Urinary bladder (tissue), 4 donors: ENCODE measurements around the gene PCDHGA11. TPM values are rescaled to one million over a fixed set of nuclear protein-coding genes. Genes with fewer than 3 reads are reported as not detected.
"Not testable (repeated sequence)": the region's sequence is repeated elsewhere in the genome, so short reads cannot be mapped to it uniquely, and the experiment has no call there.

Experiments
- DNase-seq: peaks from one replicate; pipeline ENCODE4 v3.0.0-alpha.2; 2015; ENCODE audit errors: extremely low spot score
- H3K27ac ChIP-seq: one replicate; pipeline ENCODE4 v1.5.1; 2013; ENCODE audit warnings: low read depth, mild to moderate bottlenecking, moderate library complexity
- H3K36me3 ChIP-seq: one replicate; pipeline ENCODE4 v1.6.1; 2013; ENCODE audit warnings: mild to moderate bottlenecking, moderate library complexity; ENCODE audit not compliant: insufficient read depth
- H3K4me1 ChIP-seq: one replicate; pipeline ENCODE4 v1.6.1; 2013; ENCODE audit warnings: mild to moderate bottlenecking, moderate library complexity; ENCODE audit not compliant: insufficient read depth
- H3K4me3 ChIP-seq: one replicate; pipeline ENCODE4 v1.5.1; 2013; ENCODE audit warnings: low read depth, low read length
- WGBS: extraction: QIAGEN DNeasy Blood & Tissue Kit; methylation state at CpG from one replicate; pipeline ENCODE4 v1.1.7; 2013; 5-methylcytosine and 5-hydroxymethylcytosine counted together
- polyA plus RNA-seq: library from polyadenylated mRNA; stranded (reverse); fragments of 200-250 nt; gene quantifications from one replicate; pipeline ENCODE4 v1.2.3, GENCODE V29; 2013
- total RNA-seq: library from RNA; depleted of rRNA; stranded (reverse); fragments of >200 nt; gene quantifications from one replicate; pipeline ENCODE4 v1.2.3, GENCODE V29; 2014
- donor health status: healthy with polysubstance abuse.
- donor health status: healthy.

The PCDHGA11 gene
- total and polyA plus RNA-seq, 2 donors, result 1.9 to 12.5 TPM

GRCh38 chr5:141432308-141432707, 11.5 kb downstream of the PCDHGA11 start:
- H3K36me3 ChIP-seq, H3K4me3 ChIP-seq, H3K4me1 ChIP-seq, H3K27ac ChIP-seq, DNase-seq: not testable (repeated sequence)
- 34% methylated on average over 37 of the region's 38 CpGs for WGBS

- H3K27ac ChIP-seq, H3K36me3 ChIP-seq, DNase-seq, H3K4me3 ChIP-seq, H3K4me1 ChIP-seq: not testable (repeated sequence)
- 25% methylated on average over 29 of the region's 29 CpGs for WGBS
Measured at GRCh38 chr5:141432726-141433125, 11.9 kb downstream of the PCDHGA11 start.

GRCh38 chr5:141434006-141434405, 13.2 kb downstream of the PCDHGA11 start:
- 76% methylated on average over 2 of the region's 2 CpGs for WGBS
- Histone ChIP-seq H3K27ac (no peak overlapping the region), H3K4me3 (no peak overlapping the region), H3K4me1 (no peaks in the 10 kb centered on the region), H3K36me3 (no peaks in the 10 kb centered on the region)
- DNase-seq, result no peak

GRCh38 chr5:141437221-141437620, 16.4 kb downstream of the PCDHGA11 start:
- 92% methylated on average over 2 of the region's 2 CpGs for WGBS
- H3K4me3 ChIP-seq, result no peak overlapping the region
- no peak for DNase-seq
- H3K27ac ChIP-seq, result no peak overlapping the region
- H3K4me1 ChIP-seq, result no peaks in the 10 kb centered on the region
- H3K36me3 ChIP-seq, result no peaks in the 10 kb centered on the region

DNA sequence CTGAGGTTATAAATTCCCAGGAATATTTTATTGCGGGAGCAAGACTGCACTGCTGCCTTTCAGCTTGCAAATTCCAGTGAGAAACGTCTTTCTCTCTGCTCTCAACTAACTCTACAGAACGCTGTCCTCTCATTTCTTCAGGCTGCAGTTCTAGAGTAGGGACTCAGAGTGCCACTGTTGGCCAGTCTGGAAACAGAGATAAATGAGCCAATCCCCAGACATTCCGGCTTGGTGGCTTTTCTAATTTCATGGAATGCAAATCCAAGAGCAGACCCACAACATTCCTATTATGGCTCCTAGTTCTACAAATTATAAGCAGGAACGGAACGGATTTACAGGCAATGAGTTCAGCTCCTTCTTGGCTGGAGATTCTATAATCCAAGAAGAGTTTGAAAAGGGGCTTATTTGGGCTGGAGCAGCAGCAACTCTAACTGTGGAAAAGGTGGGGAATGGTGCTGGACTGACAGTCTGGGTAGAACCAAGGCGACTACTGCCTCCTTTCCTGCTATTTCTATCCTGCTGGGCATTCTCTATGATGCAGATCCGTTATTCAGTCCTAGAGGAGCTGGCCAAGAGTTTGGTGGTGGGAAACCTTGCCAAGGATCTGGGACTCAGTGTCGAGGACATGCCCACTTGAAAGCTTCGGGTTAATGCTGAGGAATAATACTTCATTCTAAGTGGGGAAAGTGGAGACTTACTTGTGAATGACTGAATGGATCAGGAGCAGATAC, 18.7 kb downstream of the PCDHGA11 start:
- H3K4me3 ChIP-seq, result no peak overlapping the region
- H3K36me3 ChIP-seq, result no peaks in the 10 kb centered on the region

DNA sequence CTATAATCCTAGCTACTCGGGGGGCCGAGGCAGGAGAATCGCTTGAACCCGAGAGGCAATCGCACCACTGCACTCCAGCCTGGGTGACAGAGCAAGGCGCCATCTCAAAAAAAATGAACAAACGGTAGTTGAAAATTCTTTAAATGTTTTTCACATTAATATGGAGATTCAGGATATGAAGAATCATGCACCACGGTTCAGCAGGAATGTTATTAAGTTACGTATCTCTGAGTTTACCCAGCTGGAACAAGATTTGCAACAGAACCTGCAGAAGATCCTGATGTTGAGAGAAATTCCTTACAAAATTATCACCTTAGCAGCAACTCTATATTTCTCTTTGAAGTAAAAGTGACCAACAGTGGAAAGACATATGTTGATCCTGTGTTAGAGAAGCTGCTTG, 19.5 kb downstream of the PCDHGA11 start:
- 95% methylated on average over 9 of the region's 9 CpGs for WGBS

More for the DNA sequence above, 18.7 kb downstream of the PCDHGA11 start:
- Histone ChIP-seq H3K4me1 (no peaks in the 10 kb centered on the region), H3K27ac (no peak overlapping the region)
- no peak for DNase-seq
- WGBS, result 62% methylated on average over 10 of the region's 10 CpGs

GRCh38 chr5:141441571-141442170, 20.8 kb downstream of the PCDHGA11 start:
- H3K4me1 ChIP-seq, result no peaks in the 10 kb centered on the region

More for the DNA sequence above, 19.5 kb downstream of the PCDHGA11 start:
- H3K27ac ChIP-seq, result no peak overlapping the region
- no peak for DNase-seq
- no peaks in the 10 kb centered on the region for H3K36me3 ChIP-seq
- H3K4me1 ChIP-seq, result no peaks in the 10 kb centered on the region
- H3K4me3 ChIP-seq, result no peak overlapping the region

GRCh38 chr5:141465351-141465750, 44.5 kb downstream of the PCDHGA11 start:
- no peak overlapping the region for H3K4me3 ChIP-seq
- H3K27ac ChIP-seq, result no peak overlapping the region
- no peak for DNase-seq
- 95% methylated on average over 3 of the region's 3 CpGs for WGBS
- H3K4me1 ChIP-seq, result no peaks in the 10 kb centered on the region
- H3K36me3 ChIP-seq, result no peaks in the 10 kb centered on the region

More at GRCh38 chr5:141441571-141442170, 20.8 kb downstream of the PCDHGA11 start:
- WGBS, result 44% methylated on average over 50 of the region's 50 CpGs
- no peak overlapping the region for H3K27ac ChIP-seq
- H3K4me3 ChIP-seq, result no peak overlapping the region
- H3K36me3 ChIP-seq, result no peaks in the 10 kb centered on the region
- DNase-seq, result no peak

Other genes starting within 250 kb of the PCDHGA11 start
Only the 30 nearest of the 37 such genes appear.
- gene PCDHB12, start 212.3 kb upstream of the PCDHGA11 start, total RNA-seq, result 6.9 TPM
- 3.4 TPM for gene PCDHB12, start 212.3 kb upstream of the PCDHGA11 start, polyA plus RNA-seq
- 5.9 TPM for gene PCDHB13, start 207.1 kb upstream of the PCDHGA11 start, total RNA-seq
- gene PCDHB13, start 207.1 kb upstream of the PCDHGA11 start, polyA plus RNA-seq, result 2.5 TPM
- 10.1 TPM for gene PCDHB14, start 197.7 kb upstream of the PCDHGA11 start, total RNA-seq
- 8.2 TPM for gene PCDHB14, start 197.7 kb upstream of the PCDHGA11 start, polyA plus RNA-seq
- gene PCDHB15, start 175.7 kb upstream of the PCDHGA11 start, total RNA-seq, result 7.8 TPM
- gene PCDHB15, start 175.7 kb upstream of the PCDHGA11 start, polyA plus RNA-seq, result 7.3 TPM
- 0.69 TPM for gene SLC25A2, start 117.0 kb upstream of the PCDHGA11 start, total RNA-seq
- gene SLC25A2, start 117.0 kb upstream of the PCDHGA11 start, polyA plus RNA-seq, result not detected
- 85.9 TPM for gene TAF7, start 100.3 kb upstream of the PCDHGA11 start, total RNA-seq
- 100 TPM for gene TAF7, start 100.3 kb upstream of the PCDHGA11 start, polyA plus RNA-seq
- 1.2 TPM for gene PCDHGA1, start 90.5 kb upstream of the PCDHGA11 start, total RNA-seq
- gene PCDHGA1, start 90.5 kb upstream of the PCDHGA11 start, polyA plus RNA-seq, result 1.2 TPM
- gene PCDHGA2, start 82.3 kb upstream of the PCDHGA11 start, total RNA-seq, result 5.7 TPM
- gene PCDHGA2, start 82.3 kb upstream of the PCDHGA11 start, polyA plus RNA-seq, result 4.1 TPM
- gene PCDHGA3, start 77.2 kb upstream of the PCDHGA11 start, total RNA-seq, result 4.6 TPM
- 1.6 TPM for gene PCDHGA3, start 77.2 kb upstream of the PCDHGA11 start, polyA plus RNA-seq
- gene PCDHGB1, start 71.0 kb upstream of the PCDHGA11 start, total RNA-seq, result 5.7 TPM
- 0.47 TPM for gene PCDHGB1, start 71.0 kb upstream of the PCDHGA11 start, polyA plus RNA-seq
- 5.8 TPM for gene PCDHGA4, start 66.0 kb upstream of the PCDHGA11 start, total RNA-seq
- 2.2 TPM for gene PCDHGA4, start 66.0 kb upstream of the PCDHGA11 start, polyA plus RNA-seq
- 7.9 TPM for gene PCDHGB2, start 61.1 kb upstream of the PCDHGA11 start, total RNA-seq
- 2.2 TPM for gene PCDHGB2, start 61.1 kb upstream of the PCDHGA11 start, polyA plus RNA-seq
- gene PCDHGA5, start 56.9 kb upstream of the PCDHGA11 start, total RNA-seq, result 7.0 TPM
- gene PCDHGA5, start 56.9 kb upstream of the PCDHGA11 start, polyA plus RNA-seq, result 2.6 TPM
- 7.3 TPM for gene PCDHGB3, start 50.8 kb upstream of the PCDHGA11 start, total RNA-seq
- 1.4 TPM for gene PCDHGB3, start 50.8 kb upstream of the PCDHGA11 start, polyA plus RNA-seq
- 9.6 TPM for gene PCDHGA6, start 47.2 kb upstream of the PCDHGA11 start, total RNA-seq
- 3.7 TPM for gene PCDHGA6, start 47.2 kb upstream of the PCDHGA11 start, polyA plus RNA-seq
- 6.9 TPM for gene PCDHGA7, start 38.3 kb upstream of the PCDHGA11 start, total RNA-seq
- 1.9 TPM for gene PCDHGA7, start 38.3 kb upstream of the PCDHGA11 start, polyA plus RNA-seq
- 11.7 TPM for gene PCDHGB4, start 33.4 kb upstream of the PCDHGA11 start, total RNA-seq
- gene PCDHGB4, start 33.4 kb upstream of the PCDHGA11 start, polyA plus RNA-seq, result 2.4 TPM
- 9.1 TPM for gene PCDHGA8, start 28.4 kb upstream of the PCDHGA11 start, total RNA-seq
- 0.25 TPM for gene PCDHGA8, start 28.4 kb upstream of the PCDHGA11 start, polyA plus RNA-seq
- 13.5 TPM for gene PCDHGB5, start 23.1 kb upstream of the PCDHGA11 start, total RNA-seq
- gene PCDHGB5, start 23.1 kb upstream of the PCDHGA11 start, polyA plus RNA-seq, result 4.7 TPM
- 12.5 TPM for gene PCDHGA9, start 18.3 kb upstream of the PCDHGA11 start, total RNA-seq
- 3.1 TPM for gene PCDHGA9, start 18.3 kb upstream of the PCDHGA11 start, polyA plus RNA-seq
- gene PCDHGB6, start 13.0 kb upstream of the PCDHGA11 start, total RNA-seq, result 12.0 TPM
- gene PCDHGB6, start 13.0 kb upstream of the PCDHGA11 start, polyA plus RNA-seq, result 5.0 TPM
- gene PCDHGA10, start 8.1 kb upstream of the PCDHGA11 start, total RNA-seq, result 12.3 TPM
- 1.6 TPM for gene PCDHGA10, start 8.1 kb upstream of the PCDHGA11 start, polyA plus RNA-seq
- gene PCDHGB7, start 3.4 kb upstream of the PCDHGA11 start, total RNA-seq, result 10.4 TPM
- gene PCDHGB7, start 3.4 kb upstream of the PCDHGA11 start, polyA plus RNA-seq, result 11.7 TPM
- gene PCDHGA12, start 9.5 kb downstream of the PCDHGA11 start, total RNA-seq, result 7.8 TPM
- gene PCDHGA12, start 9.5 kb downstream of the PCDHGA11 start, polyA plus RNA-seq, result 2.9 TPM
- 62.8 TPM for gene PCDHGC3, start 54.9 kb downstream of the PCDHGA11 start, total RNA-seq
- gene PCDHGC3, start 54.9 kb downstream of the PCDHGA11 start, polyA plus RNA-seq, result 101 TPM
- 6.8 TPM for gene PCDHGC4, start 64.0 kb downstream of the PCDHGA11 start, total RNA-seq
- 0.23 TPM for gene PCDHGC4, start 64.0 kb downstream of the PCDHGA11 start, polyA plus RNA-seq
- gene PCDHGC5, start 68.0 kb downstream of the PCDHGA11 start, total RNA-seq, result 3.7 TPM
- gene PCDHGC5, start 68.0 kb downstream of the PCDHGA11 start, polyA plus RNA-seq, result 0.29 TPM
- 18.1 TPM for gene DIAPH1, start 197.9 kb downstream of the PCDHGA11 start, total RNA-seq
- gene DIAPH1, start 197.9 kb downstream of the PCDHGA11 start, polyA plus RNA-seq, result 30.3 TPM
- 36.3 TPM for gene HDAC3, start 215.8 kb downstream of the PCDHGA11 start, total RNA-seq
- 45.3 TPM for gene HDAC3, start 215.8 kb downstream of the PCDHGA11 start, polyA plus RNA-seq
- gene RELL2, start 215.9 kb downstream of the PCDHGA11 start, total RNA-seq, result 0.53 TPM
- gene RELL2, start 215.9 kb downstream of the PCDHGA11 start, polyA plus RNA-seq, result 3.0 TPM